Mucosa of descending colon (tissue), 3 donors: Measurements from ENCODE around the gene LCLAT1. TPM values are rescaled to one million over a fixed set of nuclear protein-coding genes. Genes with fewer than 3 reads are reported as not detected.

Experiments
- ATAC-seq: fragments of 200-7000 bp; cut with Tn5 transposase; one replicate; pipeline ENCODE4 v1.9.1; 2020; ENCODE audit warnings: mild to moderate bottlenecking, moderate library complexity
- DNase-seq, 3 donors: peaks; one replicate each; pipeline ENCODE4 v3.0.0-alpha.2; 2020
- H3K36me3 ChIP-seq: fragments of 200-600 bp; one replicate; pipeline ENCODE4 v1.8.0; 2021; ENCODE audit warnings: low read depth, mild to moderate bottlenecking
- H3K4me1 ChIP-seq: fragments of 200-600 bp; one replicate; pipeline ENCODE4 v1.8.0; 2021; ENCODE audit warnings: low read depth, mild to moderate bottlenecking
- H3K4me3 ChIP-seq: fragments of 200-600 bp; one replicate; pipeline ENCODE4 v1.8.0; 2021; ENCODE audit warnings: mild to moderate bottlenecking
- H3K9me3 ChIP-seq: fragments of 200-600 bp; one replicate; pipeline ENCODE4 v1.8.0; 2021; ENCODE audit warnings: mild to moderate bottlenecking
- intact Hi-C, 2 donors: fragments of 100-400 bp; cut with DNase I in 1 of 2; cut with micrococcal nuclease in 1 of 2; formaldehyde crosslinking; loops; one replicate each; pipeline versions ENCODE4 v1.11.0 to v1.11.1; 2022; cut with DNase I, micrococcal nuclease
- total RNA-seq, 3 donors: library from RNA; stranded (reverse); fragmentation: NEBNext Ultra II Directional in 2 of 3; extraction: Animal tissue kit (Norgen Biotek cat#: 25700) in 2 of 3; gene quantifications; one replicate each; pipeline versions ENCODE4 v1.2.1 to v1.2.4, GENCODE V29; 2021 to 2023
- TF ChIP-seq, protein P1 (sequence below): fragments of 200-600 bp; IDR thresholded peaks from one replicate; pipeline ENCODE4 v1.8.0; 2022; ENCODE audit warnings: antibody characterized with exemption, mild to moderate bottlenecking
- donor health status: DM: no; HTN: no; CAD: no; lungs with moderate emphysema.
- donor health status: DM: no; HTN: no; CAD: no.
- donor health status: DM: no; HTN: yes; CAD: no.

Gene LCLAT1
- total RNA-seq, 3 donors from 2014 or later = 18.1 to 27.1 (median 22.2) TPM

- Histone ChIP-seq H3K9me3 (no peaks in the 10 kb centered on the region), H3K36me3 (no peaks in the 10 kb centered on the region), H3K4me1 (no peaks in the 10 kb centered on the region), H3K4me3 (no peak overlapping the region)
- no peak for ATAC-seq
- TF ChIP-seq, protein P1, sequence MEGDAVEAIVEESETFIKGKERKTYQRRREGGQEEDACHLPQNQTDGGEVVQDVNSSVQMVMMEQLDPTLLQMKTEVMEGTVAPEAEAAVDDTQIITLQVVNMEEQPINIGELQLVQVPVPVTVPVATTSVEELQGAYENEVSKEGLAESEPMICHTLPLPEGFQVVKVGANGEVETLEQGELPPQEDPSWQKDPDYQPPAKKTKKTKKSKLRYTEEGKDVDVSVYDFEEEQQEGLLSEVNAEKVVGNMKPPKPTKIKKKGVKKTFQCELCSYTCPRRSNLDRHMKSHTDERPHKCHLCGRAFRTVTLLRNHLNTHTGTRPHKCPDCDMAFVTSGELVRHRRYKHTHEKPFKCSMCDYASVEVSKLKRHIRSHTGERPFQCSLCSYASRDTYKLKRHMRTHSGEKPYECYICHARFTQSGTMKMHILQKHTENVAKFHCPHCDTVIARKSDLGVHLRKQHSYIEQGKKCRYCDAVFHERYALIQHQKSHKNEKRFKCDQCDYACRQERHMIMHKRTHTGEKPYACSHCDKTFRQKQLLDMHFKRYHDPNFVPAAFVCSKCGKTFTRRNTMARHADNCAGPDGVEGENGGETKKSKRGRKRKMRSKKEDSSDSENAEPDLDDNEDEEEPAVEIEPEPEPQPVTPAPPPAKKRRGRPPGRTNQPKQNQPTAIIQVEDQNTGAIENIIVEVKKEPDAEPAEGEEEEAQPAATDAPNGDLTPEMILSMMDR = no peak
- intact Hi-C loops = no loop called here
- no peak for DNase-seq
Measured at GRCh38 chr2:30427606-30428347, 19.3 kb upstream of the LCLAT1 start.

- Histone ChIP-seq H3K9me3 (no peaks in the 10 kb centered on the region), H3K4me3 (no peak overlapping the region), H3K36me3 (no peaks in the 10 kb centered on the region), H3K4me1 (no peaks in the 10 kb centered on the region)
- TF ChIP-seq, protein P1 = no peak
- no peak for ATAC-seq
- intact Hi-C loops = no loop called here
- no peak for DNase-seq
Measured at GRCh38 chr2:30428348-30428662, 18.7 kb upstream of the LCLAT1 start.

DNA sequence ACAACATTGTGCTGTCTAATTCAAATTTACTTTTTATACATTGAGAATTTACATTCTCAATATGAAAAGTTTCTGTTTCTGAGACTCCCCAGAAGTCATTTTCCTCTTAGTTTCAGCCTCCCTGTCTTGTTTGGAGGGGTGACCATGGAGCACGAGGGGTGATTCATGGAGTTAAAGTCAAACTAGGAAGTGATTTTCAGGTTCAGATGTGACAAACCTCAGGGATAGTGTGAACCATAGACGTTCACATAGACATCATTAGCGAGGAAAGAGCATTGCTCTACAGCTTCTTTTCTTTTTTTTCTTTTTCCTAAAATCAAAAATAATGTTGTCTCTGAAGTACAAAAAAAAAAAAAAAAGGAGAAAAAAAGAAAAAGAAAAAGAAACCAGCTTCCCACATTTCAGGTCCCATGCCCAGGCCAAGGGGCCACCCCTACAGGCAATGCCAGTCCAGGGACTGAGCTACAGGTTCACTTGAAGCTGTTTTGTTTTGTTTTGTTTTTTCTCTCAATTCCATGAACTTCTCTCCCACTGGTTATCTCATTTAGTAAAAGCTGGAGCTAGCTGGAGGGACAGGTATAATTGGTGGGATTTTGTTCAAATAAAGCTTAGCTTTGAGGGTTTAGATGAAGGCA is 18.1 kb upstream of the LCLAT1 start:
- Histone ChIP-seq H3K36me3 (no peaks in the 10 kb centered on the region), H3K9me3 (no peaks in the 10 kb centered on the region), H3K4me3 (no peak overlapping the region), H3K4me1 (no peaks in the 10 kb centered on the region)
- DNase-seq (no peak), ATAC-seq (no peak)
- TF ChIP-seq, protein P1 = no peak
- intact Hi-C loops = no loop called here

DNA sequence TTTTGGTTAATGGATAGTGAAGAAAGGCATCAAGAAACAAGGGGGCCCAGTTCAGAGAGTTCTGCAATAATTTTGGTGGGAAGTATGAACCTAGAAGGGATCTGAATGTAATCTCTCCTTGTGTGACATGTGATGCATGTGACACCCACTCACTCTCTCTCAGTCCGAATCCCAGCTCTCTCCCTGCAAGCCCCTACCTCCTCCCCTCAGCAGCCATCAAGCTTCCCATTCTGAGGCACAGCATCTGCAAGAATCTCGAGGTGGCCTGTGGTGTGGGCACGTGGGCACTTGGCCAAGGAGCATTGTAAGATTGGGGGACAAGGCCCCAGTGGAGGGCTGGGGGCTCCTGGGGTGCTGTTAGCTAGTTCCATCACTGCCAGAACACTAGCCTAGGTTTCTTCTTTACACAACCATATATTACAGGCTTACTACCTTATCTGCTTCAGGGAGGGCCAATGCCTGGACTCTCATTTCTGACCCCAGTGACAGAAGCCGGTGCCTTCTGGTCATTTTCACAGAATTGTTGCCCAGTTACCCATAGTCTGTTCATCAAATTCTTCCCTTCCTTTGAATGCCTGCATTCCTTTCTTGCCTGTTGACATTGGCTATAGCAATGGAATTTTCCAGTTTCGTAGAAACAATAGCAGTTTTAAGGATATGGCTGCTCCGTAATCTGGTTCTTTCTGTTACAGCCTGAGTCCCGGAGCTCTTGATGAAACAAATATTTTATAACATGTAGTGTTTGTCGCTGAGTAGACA is 13.3 kb upstream of the LCLAT1 start:
- no peak for ATAC-seq
- Histone ChIP-seq H3K4me3 (no peak overlapping the region), H3K9me3 (no peaks in the 10 kb centered on the region), H3K4me1 (no peaks in the 10 kb centered on the region), H3K36me3 (no peaks in the 10 kb centered on the region)
- DNase-seq = no peak
- TF ChIP-seq, protein P1 = no peak
- intact Hi-C loops = no loop called here

DNA sequence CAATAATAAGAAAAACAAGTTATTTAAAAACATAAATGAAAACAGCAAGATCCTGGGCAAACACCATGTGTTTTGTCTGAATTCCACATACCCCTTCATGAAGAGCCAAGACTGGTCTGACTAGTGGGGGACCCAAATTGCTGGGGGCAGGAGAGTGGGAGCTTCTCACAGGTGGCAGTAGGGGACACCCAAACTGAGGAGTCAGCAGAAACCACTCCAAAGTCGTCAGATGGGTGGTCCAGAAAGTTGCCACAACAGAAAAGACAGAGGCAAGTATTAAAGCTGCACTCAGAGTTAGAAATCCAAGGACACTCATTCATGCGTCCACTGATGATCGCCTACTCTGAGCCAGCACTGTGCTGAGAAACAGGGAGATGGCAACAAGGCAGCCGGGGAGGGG is 12.3 kb upstream of the LCLAT1 start:
- no peaks in the 10 kb centered on the region for H3K9me3 ChIP-seq
- no peak overlapping the region for H3K4me3 ChIP-seq
- DNase-seq (no peak), ATAC-seq (no peak)
- no peaks in the 10 kb centered on the region for H3K36me3 ChIP-seq
- TF ChIP-seq, protein P1 = no peak
- no peaks in the 10 kb centered on the region for H3K4me1 ChIP-seq
- intact Hi-C loops = no loop called here
